ENCODE results near the gene PRSS27. TPM values are rescaled to one million over a fixed set of nuclear protein-coding genes. Genes with fewer than 3 reads are reported as not detected.
A peak's percentile ranks its signal among the peaks of the same experiment; 100 is the strongest.

Gene PRSS27
- total and polyA plus RNA-seq, 2 of the 8 experiments (the other 6 are each of a cell fraction or from before 2014, with no cell fraction given): 1.3 to 7.5 TPM

DNA sequence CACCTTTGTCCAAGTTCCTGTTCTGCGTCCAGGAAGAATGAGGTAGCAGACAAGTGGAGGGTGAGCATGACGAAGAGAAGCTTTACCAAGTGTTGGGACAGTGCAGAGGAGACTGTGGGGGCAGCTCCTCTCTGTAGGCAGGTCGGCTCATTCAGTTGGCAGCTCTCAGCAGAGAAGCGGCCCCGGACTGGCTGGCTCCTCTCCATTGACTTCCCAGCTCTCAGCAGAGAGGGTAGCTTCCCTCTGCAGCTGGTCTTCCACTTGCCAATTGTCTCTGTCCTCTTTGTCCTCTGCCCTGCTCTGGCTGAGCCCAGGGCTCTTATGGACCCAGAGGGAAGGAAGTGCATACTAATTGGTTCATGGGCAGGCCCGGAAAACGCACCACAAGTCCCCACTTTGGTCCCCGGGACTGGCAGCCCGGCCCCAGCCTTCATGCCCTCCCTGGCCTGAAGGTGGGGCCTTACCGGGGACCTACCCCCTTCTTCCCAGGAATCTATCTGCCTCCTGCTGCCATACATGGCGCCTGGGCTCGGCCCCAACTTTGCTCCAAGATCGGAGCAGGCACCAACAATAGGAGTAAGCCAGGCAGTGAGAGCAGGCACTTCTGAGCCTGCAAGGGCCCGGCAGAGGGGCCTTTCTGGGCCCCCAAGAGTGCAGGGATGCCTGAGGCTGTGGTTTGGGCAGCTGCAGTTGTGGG is 27.6 kb downstream of the PRSS27 start:
- ChIA-PET POLR2A (ENCODE audit: partially characterized antibody) (interaction anchor here (0.6 to 2.7 kb wide), 7 partner anchors 9 to 75 kb away, joined by 3 to 17 read pairs (median 3); partner anchors contain the start of gene KCTD5), CTCF (ENCODE audit: partially characterized antibody) (interaction anchor here (1.0 to 2.2 kb wide), 3 partner anchors 11 to 24 kb away, joined by 3 to 6 read pairs (median 3); no protein-coding TSS in a partner anchor)
- Histone ChIP-seq H2AK5ac (ENCODE audit: low read depth, low read length) (no peak overlapping the region), H4K20me1 (replicated peaks in 1 of 2; ENCODE audit: control insufficient read depth in 1 of 2, insufficient read depth in 2 of 2, low read length in 2 of 2) (peaks cover 3 to 13% of the 10 kb centered on the region in 2 experiments), H3K23me2 (ENCODE audit: low read depth, low read length) (no peaks in the 10 kb centered on the region), H2BK15ac (ENCODE audit: low read length) (no peak overlapping the region), H3K36me3 (ENCODE audit: control insufficient read depth in 2 of 4, insufficient read depth in 4 of 4, low read length in 3 of 4) (peaks cover 0 to 2% (median under 1%) of the 10 kb centered on the region in 4 experiments; a peak in 3 of 8 replicates), H3K27ac (ENCODE audit: low read depth, low read length) (no peak overlapping the region; the same call in 1 of the 2 replicates), H4K91ac (replicated peaks; ENCODE audit: insufficient read length, low read length) (no peak overlapping the region), H3K23ac (ENCODE audit: insufficient read length) (no peak overlapping the region), H4K8ac (ENCODE audit: extremely low read depth, insufficient read depth, low read length) (peak overlapping the region; percentile 51), H3K4me1 (replicated peaks in 1 of 4; ENCODE audit: control insufficient read depth in 3 of 4, insufficient read depth in 4 of 4, low read length in 3 of 4) (peaks cover 0 to 9% (median 5%) of the 10 kb centered on the region in 4 experiments; a peak in 6 of 7 replicates), H3K56ac (replicated peaks; ENCODE audit: insufficient read length, low read depth, low read length) (no peak overlapping the region), H3K9ac (replicated peaks in 1 of 4; ENCODE audit: extremely low read depth in 1 of 4, low read depth in 3 of 4, low read length in 3 of 4) (peak overlapping the region in 1 of 4 experiments; percentile 38; a peak in 1 of 7 replicates), H2AFZ (ENCODE audit: low read length) (no peak overlapping the region), H2BK20ac (ENCODE audit: low read length) (no peak overlapping the region), H2BK5ac (ENCODE audit: low read depth, low read length) (0 out of 2 replicates have a peak overlapping the region, but pooled peaks have one; percentile 16), H2BK12ac (ENCODE audit: low read depth, low read length) (no peak overlapping the region), H3K9me3 (ENCODE audit: insufficient read depth in 2 of 2, low read depth in 1 of 2, low read length in 1 of 2) (no peaks in the 10 kb centered on the region), H3K14ac (ENCODE audit: insufficient read length) (no peak overlapping the region), H3K4ac (replicated peaks; ENCODE audit: insufficient read length, low read depth, low read length) (no peak overlapping the region), H3K27me3 (replicated peaks in 1 of 4; ENCODE audit: control insufficient read depth in 3 of 4, extremely low read depth in 1 of 4, insufficient read depth in 3 of 4, low read length in 3 of 4) (no peaks in the 10 kb centered on the region), H4K5ac (ENCODE audit: insufficient read length, low read depth, low read length) (no peak overlapping the region), H3K79me1 (ENCODE audit: low read depth, low read length) (peaks cover 20% of the 10 kb centered on the region), H3K4me2 (ENCODE audit: insufficient read depth in 1 of 2, low read depth in 2 of 2, low read length in 2 of 2) (no peak overlapping the region), H3K18ac (ENCODE audit: extremely low read depth, low read length) (no peak overlapping the region), H2BK120ac (replicated peaks; ENCODE audit: low read depth, low read length) (no peak overlapping the region), H3K4me3 (ENCODE audit: extremely low read depth in 1 of 4, insufficient read depth in 2 of 4, low read depth in 3 of 4, low read length in 4 of 4) (no peak overlapping the region), H3K79me2 (ENCODE audit: control insufficient read depth in 1 of 2, insufficient read depth in 2 of 2, low read length in 2 of 2) (peaks cover 0 to 30% of the 10 kb centered on the region in 2 experiments; a peak in 3 of 4 replicates)
- DNase-seq (ENCODE audit: low read depth in 1 of 2, low spot score in 2 of 2): no peak
- no peak for FAIRE-seq
- 90% methylated on average over 14 of the region's 14 CpGs; no CpG with 5 or more reads in 1 of the 2 experiments for WGBS, 2 experiments (ENCODE audit: extremely low coverage in 1 of 2, insufficient coverage in 1 of 2, insufficient read length in 1 of 2, insufficient replicate concordance in 2 of 2, low coverage in 1 of 2, low lambda C conversion rate in 2 of 2, missing lambda C conversion rate in 1 of 2)
- TF ChIP-seq SRF (IDR thresholded peaks at IDR 0.05; ENCODE audit: low read depth, low read length): no peak
- TF ChIP-seq, protein P1, sequence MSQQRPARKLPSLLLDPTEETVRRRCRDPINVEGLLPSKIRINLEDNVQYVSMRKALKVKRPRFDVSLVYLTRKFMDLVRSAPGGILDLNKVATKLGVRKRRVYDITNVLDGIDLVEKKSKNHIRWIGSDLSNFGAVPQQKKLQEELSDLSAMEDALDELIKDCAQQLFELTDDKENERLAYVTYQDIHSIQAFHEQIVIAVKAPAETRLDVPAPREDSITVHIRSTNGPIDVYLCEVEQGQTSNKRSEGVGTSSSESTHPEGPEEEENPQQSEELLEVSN (IDR thresholded peaks at IDR 0.05): no peak
- no peak for TF ChIP-seq GABPA (IDR thresholded peaks at IDR 0.05; ENCODE audit: borderline replicate concordance, insufficient read depth, low read length)
- no peak for TF ChIP-seq POLR2A (IDR thresholded peaks at IDR 0.05; ENCODE audit: control extremely low read depth in 1 of 2, low read depth in 2 of 2, low read length in 2 of 2)
- TF ChIP-seq CEBPB (IDR thresholded peaks at IDR 0.05; ENCODE audit: low read depth, low read length): no peak
- no peak for TF ChIP-seq YY1 (IDR thresholded peaks at IDR 0.05; ENCODE audit: low read depth, low read length)
- TF ChIP-seq ZNF274 (IDR thresholded peaks at IDR 0.05; ENCODE audit: borderline replicate concordance, extremely low read depth, low read length): no peak
- no peak for TF ChIP-seq SAP30 (IDR thresholded peaks at IDR 0.05; ENCODE audit: insufficient read depth, insufficient replicate concordance, low read length)
- TF ChIP-seq, protein P2, sequence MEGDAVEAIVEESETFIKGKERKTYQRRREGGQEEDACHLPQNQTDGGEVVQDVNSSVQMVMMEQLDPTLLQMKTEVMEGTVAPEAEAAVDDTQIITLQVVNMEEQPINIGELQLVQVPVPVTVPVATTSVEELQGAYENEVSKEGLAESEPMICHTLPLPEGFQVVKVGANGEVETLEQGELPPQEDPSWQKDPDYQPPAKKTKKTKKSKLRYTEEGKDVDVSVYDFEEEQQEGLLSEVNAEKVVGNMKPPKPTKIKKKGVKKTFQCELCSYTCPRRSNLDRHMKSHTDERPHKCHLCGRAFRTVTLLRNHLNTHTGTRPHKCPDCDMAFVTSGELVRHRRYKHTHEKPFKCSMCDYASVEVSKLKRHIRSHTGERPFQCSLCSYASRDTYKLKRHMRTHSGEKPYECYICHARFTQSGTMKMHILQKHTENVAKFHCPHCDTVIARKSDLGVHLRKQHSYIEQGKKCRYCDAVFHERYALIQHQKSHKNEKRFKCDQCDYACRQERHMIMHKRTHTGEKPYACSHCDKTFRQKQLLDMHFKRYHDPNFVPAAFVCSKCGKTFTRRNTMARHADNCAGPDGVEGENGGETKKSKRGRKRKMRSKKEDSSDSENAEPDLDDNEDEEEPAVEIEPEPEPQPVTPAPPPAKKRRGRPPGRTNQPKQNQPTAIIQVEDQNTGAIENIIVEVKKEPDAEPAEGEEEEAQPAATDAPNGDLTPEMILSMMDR (IDR thresholded peaks at IDR 0.05; ENCODE audit: control extremely low read depth in 1 of 3, insufficient read depth in 1 of 3, low read depth in 1 of 3, low read length in 3 of 3): no peak
